A549 (cell line): ENCODE data around the gene CAPN7.

Experiments
- CTCF ChIP-seq: fragments of >200 bp; sonication (Bioruptor Twin); formaldehyde crosslinking; IDR thresholded peaks from 3 replicates; pipeline ENCODE4 v1.5.1; 2016
- POLR2A ChIP-seq: IDR thresholded peaks from 2 replicates; pipeline ENCODE4 v1.6.1; 2012; ENCODE audit warnings: mild to moderate bottlenecking, low read length

GRCh38 chr3:15292765-15293522 lies 86.9 kb downstream of the CAPN7 start:
- TF ChIP-seq CTCF, result no peak
- no peak for TF ChIP-seq POLR2A
